Measurements from ENCODE around the gene CENPVL2. TPM values are rescaled to one million over a fixed set of nuclear protein-coding genes. Genes with fewer than 3 reads are reported as not detected.
A peak's percentile ranks its signal among the peaks of the same experiment; 100 is the strongest.
"Not testable (repeated sequence)": the region's sequence is repeated elsewhere in the genome, so short reads cannot be mapped to it uniquely, and the experiment has no call there.

The CENPVL2 gene
- total RNA-seq, 1 experiment from 2014 or later: not detected

DNA sequence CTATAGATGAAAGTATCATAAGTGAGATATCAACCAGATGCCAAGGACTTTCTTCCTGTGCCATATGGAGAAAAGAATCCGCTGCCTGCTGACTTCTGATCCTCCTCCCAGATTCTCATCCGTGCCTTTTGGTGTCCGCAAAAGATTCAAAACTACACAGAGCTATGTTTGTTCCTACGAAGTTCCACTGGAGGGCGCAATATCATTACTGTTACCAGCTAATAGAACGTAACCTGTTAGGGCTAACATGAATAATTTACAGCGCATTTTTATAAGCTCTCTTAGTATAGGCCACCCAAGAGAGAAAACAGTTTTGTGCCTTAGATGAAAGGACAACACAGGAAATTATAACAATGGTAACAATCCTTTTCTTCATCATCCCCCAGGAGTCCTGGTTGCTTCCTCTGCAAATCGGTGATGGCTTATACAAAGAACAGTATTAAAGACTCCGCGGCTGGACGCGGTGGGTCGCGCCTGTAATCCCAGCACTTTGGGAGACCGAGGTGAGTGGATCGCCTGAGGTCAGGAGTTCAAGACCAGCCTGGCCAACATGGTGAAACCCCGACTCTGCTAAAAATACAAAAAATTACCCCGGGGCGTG, 41.1 kb downstream of the CENPVL2 start:
- Mint-ChIP-seq H3K4me1 (ENCODE audit: low read depth, unreplicated experiment) (no peaks in the 10 kb centered on the region), H3K4me3 (ENCODE audit: low read depth, unreplicated experiment) (no peak overlapping the region), H3K27me3 (ENCODE audit: unreplicated experiment) (no peaks in the 10 kb centered on the region), H3K27ac (ENCODE audit: unreplicated experiment) (no peak overlapping the region), H3K36me3 (ENCODE audit: insufficient read depth, unreplicated experiment) (no peaks in the 10 kb centered on the region), H3K9me3 (ENCODE audit: low read depth, unreplicated experiment) (no peaks in the 10 kb centered on the region)
- CTCF ChIA-PET: interaction anchor here (0.9 to 1.9 kb wide), 7 partner anchors 159 to 620 kb away, joined by 3 to 9 read pairs (median 6); partner anchors contain the start of gene MAGED1
- intact Hi-C loops (cut with micrococcal nuclease; ENCODE audit: unreplicated experiment): loop anchor here (1.0 kb wide), 2 partner anchors 162 to 219 kb away; no protein-coding TSS in a partner anchor
- BruUV-seq (replicated peaks): no TSS peak
- peak; percentile 41 for DNase-seq
- TF ChIP-seq, protein P1, sequence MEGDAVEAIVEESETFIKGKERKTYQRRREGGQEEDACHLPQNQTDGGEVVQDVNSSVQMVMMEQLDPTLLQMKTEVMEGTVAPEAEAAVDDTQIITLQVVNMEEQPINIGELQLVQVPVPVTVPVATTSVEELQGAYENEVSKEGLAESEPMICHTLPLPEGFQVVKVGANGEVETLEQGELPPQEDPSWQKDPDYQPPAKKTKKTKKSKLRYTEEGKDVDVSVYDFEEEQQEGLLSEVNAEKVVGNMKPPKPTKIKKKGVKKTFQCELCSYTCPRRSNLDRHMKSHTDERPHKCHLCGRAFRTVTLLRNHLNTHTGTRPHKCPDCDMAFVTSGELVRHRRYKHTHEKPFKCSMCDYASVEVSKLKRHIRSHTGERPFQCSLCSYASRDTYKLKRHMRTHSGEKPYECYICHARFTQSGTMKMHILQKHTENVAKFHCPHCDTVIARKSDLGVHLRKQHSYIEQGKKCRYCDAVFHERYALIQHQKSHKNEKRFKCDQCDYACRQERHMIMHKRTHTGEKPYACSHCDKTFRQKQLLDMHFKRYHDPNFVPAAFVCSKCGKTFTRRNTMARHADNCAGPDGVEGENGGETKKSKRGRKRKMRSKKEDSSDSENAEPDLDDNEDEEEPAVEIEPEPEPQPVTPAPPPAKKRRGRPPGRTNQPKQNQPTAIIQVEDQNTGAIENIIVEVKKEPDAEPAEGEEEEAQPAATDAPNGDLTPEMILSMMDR (IDR thresholded peaks at IDR 0.05; ENCODE audit: unreplicated experiment): peak; percentile 53

DNA sequence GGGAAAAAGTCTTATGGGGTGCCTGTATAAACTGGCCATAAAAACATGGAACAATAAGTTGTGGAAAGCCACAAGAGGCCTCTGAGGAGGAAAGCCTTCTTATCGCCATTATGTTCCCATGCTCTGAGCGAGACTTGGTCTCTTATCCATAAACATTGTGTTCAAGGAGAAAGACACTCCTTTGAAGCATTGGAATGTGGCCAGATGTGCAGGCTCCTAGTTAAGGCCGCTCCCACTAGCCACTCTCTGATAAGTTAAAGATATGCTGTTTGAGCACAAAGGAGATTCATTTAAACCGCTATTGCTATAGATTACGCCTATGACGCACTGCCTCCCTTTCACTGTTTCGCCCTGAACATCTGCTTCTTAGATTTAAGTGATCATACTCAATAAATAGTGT, 46.1 kb downstream of the CENPVL2 start:
- CTCF ChIA-PET; H3K9me3 Mint-ChIP-seq (ENCODE audit: low read depth, unreplicated experiment): not testable (repeated sequence)

More for the DNA sequence above, 46.1 kb downstream of the CENPVL2 start:
- H3K27ac Mint-ChIP-seq (ENCODE audit: unreplicated experiment); H3K36me3 Mint-ChIP-seq (ENCODE audit: insufficient read depth, unreplicated experiment); H3K4me1 Mint-ChIP-seq (ENCODE audit: low read depth, unreplicated experiment); DNase-seq; BruUV-seq (replicated peaks); H3K4me3 Mint-ChIP-seq (ENCODE audit: low read depth, unreplicated experiment); H3K27me3 Mint-ChIP-seq (ENCODE audit: unreplicated experiment); intact Hi-C loops (cut with micrococcal nuclease; ENCODE audit: unreplicated experiment): not testable (repeated sequence)

Other genes with a start within 250 kb of the CENPVL2 start
- gene NUDT11, start 186.2 kb downstream of the CENPVL2 start, total RNA-seq (2022): 1.3 and 1.4 TPM in 2 replicates
- gene CENPVL3, start 63.9 kb downstream of the CENPVL2 start, total RNA-seq (2022): not detected in 2 replicates
- not detected in 2 replicates for gene CENPVL1, start 27.7 kb upstream of the CENPVL2 start, total RNA-seq (2022)
- gene GSPT2, start 60.6 kb upstream of the CENPVL2 start, total RNA-seq (2022): 38.1 and 48.5 TPM in 2 replicates
- gene MAGED1, start 210.8 kb upstream of the CENPVL2 start, total RNA-seq (2022): 107 and 109 TPM in 2 replicates

Data from Calu3 (cell line).